ENCODE measurements around the gene ATP8B1. TPM values are rescaled to one million over a fixed set of nuclear protein-coding genes. Genes with fewer than 3 reads are reported as not detected.
A peak's percentile ranks its signal among the peaks of the same experiment; 100 is the strongest.

ATP8B1 gene
- total and polyA plus RNA-seq, 9 of the 15 experiments (the other 6 are each of a cell fraction or from before 2014, with no cell fraction given) = 0.01 to 0.22 (median 0.03) TPM; not detected in 3

GRCh38 chr18:57835904-57836303 is 32.8 kb upstream of the ATP8B1 start:
- ChIA-PET POLR2A (interaction anchor here (0.7 to 0.8 kb wide), 3 partner anchors 9 to 1178 kb away, joined by 3 to 4 read pairs (median 4); no protein-coding TSS in a partner anchor), CTCF (ENCODE audit: low intra/inter-chr PET ratio) (no interaction called here)
- WGBS (ENCODE audit: insufficient coverage, low coverage, missing lambda C conversion rate) = 44% methylated on average over 2 of the region's 2 CpGs
- no peak overlapping the region for H2AFZ ChIP-seq (ENCODE audit: low read depth, low read length)
- H3K4me2 ChIP-seq (ENCODE audit: insufficient read depth, low read length) = no peak overlapping the region
- intact Hi-C loops (cut with micrococcal nuclease) (no loop called here), in situ Hi-C loops (cut with MboI) (no loop called here)
- DNase-seq (ENCODE audit: extremely low read depth in 1 of 4, low spot score in 3 of 4) = no peak
- TF ChIP-seq SPI1 (IDR thresholded peaks at IDR 0.05; ENCODE audit: borderline replicate concordance, low read depth, low read length) = peak; percentile 31; the same call in 1 of the 2 replicates
- TF ChIP-seq NCOR1 (IDR thresholded peaks at IDR 0.05) = no peak
- no peak for TF ChIP-seq ETV6 (IDR thresholded peaks at IDR 0.05; ENCODE audit: borderline replicate concordance in 1 of 2, low read depth in 2 of 2, low read length in 1 of 2)
- no peak for TF ChIP-seq ETV6 (CRISPR knock-in tag; IDR thresholded peaks at IDR 0.05; ENCODE audit: borderline replicate concordance)
- TF ChIP-seq HDAC2 (IDR thresholded peaks at IDR 0.05) = no peak
- no peak for TF ChIP-seq HSF4 (CRISPR knock-in tag; IDR thresholded peaks at IDR 0.05; ENCODE audit: borderline replicate concordance)
- no peak for TF ChIP-seq CXXC5 (CRISPR knock-in tag; IDR thresholded peaks at IDR 0.05)
- no peak for FAIRE-seq
- H3K9me1 ChIP-seq (ENCODE audit: control insufficient read depth, insufficient read depth, low read length) = no peaks in the 10 kb centered on the region
- 0 out of 2 replicates have a peak, but pooled peaks cover 2% of the 10 kb centered on the region for H3K9me3 ChIP-seq (replicated peaks; ENCODE audit: control insufficient read depth, insufficient read depth, low read depth, low read length)
- no peak overlapping the region for H3K4me3 ChIP-seq
- no peaks in the 10 kb centered on the region for H4K20me1 ChIP-seq (replicated peaks; ENCODE audit: control insufficient read depth, insufficient read depth, low read length)
- H3K9ac ChIP-seq (ENCODE audit: insufficient read depth in 1 of 2, low read depth in 2 of 2, low read length in 2 of 2) = no peak overlapping the region
- H3K36me3 ChIP-seq (ENCODE audit: control insufficient read depth, insufficient read depth, low read length) = no peaks in the 10 kb centered on the region
- ATAC-seq = no peak
- no peaks in the 10 kb centered on the region for H3K27me3 ChIP-seq (ENCODE audit: control insufficient read depth in 2 of 2, insufficient read depth in 2 of 2, low read length in 2 of 2)
- no peaks in the 10 kb centered on the region for H3K79me2 ChIP-seq (ENCODE audit: control insufficient read depth, insufficient read depth, low read length)
- peaks cover 0 to 11% of the 10 kb centered on the region in 2 experiments; a peak in 3 of 5 replicates for H3K4me1 ChIP-seq (replicated peaks in 1 of 2; ENCODE audit: control insufficient read depth in 2 of 2, insufficient read depth in 2 of 2, low read length in 2 of 2)
- BruUV-seq (replicated peaks) = no TSS peak
- H3K27ac ChIP-seq (ENCODE audit: extremely low read depth, low read depth, low read length) = no peak overlapping the region
